GM04503 (cell line): ENCODE data around the gene SULT1B1.

Experiments used
- DNase-seq: peaks from one replicate; pipeline ENCODE4 v3.0.0-alpha.2; 2012; ENCODE audit warnings: low read depth

Gene SULT1B1

DNA sequence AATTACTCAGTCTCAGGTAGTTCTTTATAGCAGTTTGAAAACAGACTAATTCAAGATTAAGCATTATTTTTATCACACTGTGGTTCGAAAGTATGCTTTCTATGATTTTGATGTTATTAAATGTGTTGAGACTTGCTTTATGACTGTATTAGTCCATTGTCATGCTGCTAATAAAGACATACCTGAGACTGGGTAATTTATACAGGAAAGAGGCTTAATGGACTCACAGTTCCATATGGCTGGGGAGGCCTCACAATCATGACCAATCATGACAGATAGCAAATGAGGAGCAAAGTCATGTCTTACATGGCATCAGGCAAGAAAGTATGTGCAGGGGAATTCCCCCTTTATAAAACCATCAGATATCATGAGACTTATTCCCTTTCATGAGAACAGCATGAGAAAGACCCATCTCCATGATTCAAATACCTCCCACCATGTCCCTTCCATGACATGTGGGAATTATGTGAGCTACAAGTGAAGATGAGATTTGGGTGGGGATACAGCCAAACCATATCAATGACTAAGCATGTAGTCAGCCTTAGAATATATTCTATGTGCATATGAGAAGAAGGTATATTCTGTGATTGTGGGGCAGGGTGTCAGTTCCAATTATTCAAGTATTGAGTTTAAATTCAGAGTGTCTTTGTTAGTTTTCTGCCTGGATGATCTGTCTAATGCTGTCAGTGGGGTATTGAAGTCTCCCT lies 62.7 kb downstream of the SULT1B1 start:
- DNase-seq = no peak

DNA sequence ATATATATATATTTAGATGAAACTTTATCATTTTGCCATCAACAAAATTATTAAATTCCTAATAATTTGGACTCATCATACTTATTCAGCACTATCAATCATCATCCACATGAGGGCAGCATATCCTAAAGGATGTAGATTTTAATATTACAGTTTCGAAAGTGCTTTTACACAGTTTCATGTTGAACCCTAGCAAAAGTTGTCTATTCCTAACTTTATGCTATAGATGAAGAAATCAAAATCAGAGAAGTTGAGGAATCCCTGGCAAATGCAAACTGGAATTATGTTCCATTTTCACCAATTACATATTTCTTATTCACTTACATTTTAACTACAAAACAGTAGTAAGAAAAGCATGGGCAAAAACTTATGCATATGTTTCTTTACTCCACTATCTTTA lies 70.8 kb downstream of the SULT1B1 start:
- DNase-seq = no peak

DNA sequence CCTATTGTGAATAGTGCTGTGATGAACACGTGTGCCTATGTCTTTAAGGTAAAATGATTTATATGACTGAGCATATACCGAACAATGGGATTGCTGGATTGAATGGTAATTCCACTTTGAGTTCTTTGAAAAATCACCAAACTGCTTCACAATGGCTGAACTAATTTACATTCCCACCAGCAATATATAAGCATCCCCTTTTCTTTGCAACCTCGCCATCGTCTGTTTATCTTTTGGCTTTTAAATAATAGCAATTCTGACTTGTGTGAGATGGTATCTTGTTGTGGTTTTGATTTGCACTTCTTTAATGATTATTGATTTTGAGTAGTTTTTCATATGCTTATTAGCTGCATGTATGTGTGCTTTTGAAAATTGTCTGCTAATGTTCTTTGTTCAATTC lies 75.6 kb downstream of the SULT1B1 start:
- DNase-seq = no peak
